Upper lobe of left lung (tissue), 6 donors: ENCODE measurements around the gene DENND1B. TPM values are rescaled to one million over a fixed set of nuclear protein-coding genes. Genes with fewer than 3 reads are reported as not detected.
"Not testable (repeated sequence)": the region's sequence is repeated elsewhere in the genome, so short reads cannot be mapped to it uniquely, and the experiment has no call there.

Experiments
- ATAC-seq, 2 donors: fragments of 200-7000 bp; cut with Tn5 transposase; one replicate each; pipeline ENCODE4 v1.9.1; 2022; ENCODE audit warnings: mild to moderate bottlenecking in 2 of 2, moderate library complexity in 2 of 2; ENCODE audit not compliant: low FRiP score in 2 of 2
- DNase-seq, 2 donors: peaks; one replicate each; pipeline ENCODE4 v3.0.0-alpha.2; 2019 to 2020
- H3K27ac ChIP-seq, 4 donors: fragments of 200-600 bp; sonication (generic); one replicate each; pipeline ENCODE4 v1.5.1; 2016 to 2019
- H3K27me3 ChIP-seq, 4 donors: fragments of 200-600 bp; sonication (generic); one replicate each; pipeline ENCODE4 v1.5.1; 2017 to 2019
- H3K36me3 ChIP-seq, 4 donors: fragments of 200-600 bp; sonication (generic); one replicate each; pipeline ENCODE4 v1.5.1; 2016 to 2019
- H3K4me1 ChIP-seq, 4 donors: fragments of 200-600 bp; sonication (generic); one replicate each; pipeline ENCODE4 v1.5.1; 2018 to 2019
- H3K4me3 ChIP-seq, 4 donors: fragments of 200-600 bp; sonication (generic); one replicate each; pipeline ENCODE4 v1.5.1; 2017 to 2019; ENCODE audit warnings: mild to moderate bottlenecking in 2 of 4, moderate library complexity in 1 of 4
- H3K9me3 ChIP-seq, 4 donors: fragments of 200-600 bp; sonication (generic); one replicate each; pipeline ENCODE4 v1.5.1; 2018 to 2019
- CTCF ChIP-seq, 6 experiments: fragments of 450-650 bp in 4 of 6; fragments of 200-600 bp in 2 of 6; sonication (generic) in 2 of 6; IDR thresholded peaks; one replicate each; pipeline ENCODE4 v1.5.1; 2016 to 2019; ENCODE audit warnings: antibody characterized with exemption in 6 of 6
- EP300 ChIP-seq, 4 donors: sonication (generic); formaldehyde crosslinking; IDR thresholded peaks; one replicate each; pipeline ENCODE4 v1.5.1; 2017; ENCODE audit warnings: antibody characterized with exemption in 4 of 4, control low read depth in 2 of 4
- POLR2A ChIP-seq, 4 donors: fragments of 450-650 bp; IDR thresholded peaks; one replicate each; pipeline ENCODE4 v1.5.1; 2016 to 2017; ENCODE audit warnings: antibody characterized with exemption in 4 of 4, mild to moderate bottlenecking in 2 of 4
- POLR2AphosphoS5 ChIP-seq, 2 donors: sonication (generic); formaldehyde crosslinking; IDR thresholded peaks; one replicate each; pipeline ENCODE4 v1.5.1; 2017; ENCODE audit warnings: antibody characterized with exemption in 2 of 2
- WGBS, 2 donors: methylation state at CpG; one replicate each; pipeline ENCODE4 v1.1.5; 2017 to 2018; 5-methylcytosine and 5-hydroxymethylcytosine counted together
- total RNA-seq, 6 donors: library from RNA; depleted of rRNA in 4 of 6; stranded (reverse); fragments of >200 nt in 4 of 6; gene quantifications; one replicate each; pipeline versions ENCODE4 v1.1.0 to v1.2.1, GENCODE V29; 2016 to 2021
- donor health status: DM: no; HTN: no; CAD: no; lungs with moderate emphysema.
- donor health status: DM: no; HTN: yes; CAD: no; lungs with severe emphysema.

Gene DENND1B
- total RNA-seq, 6 donors from 2014 or later, result 14.9 to 39.1 (median 21.0) TPM

- ATAC-seq (no peak), DNase-seq (no peak)
- Histone ChIP-seq H3K4me1 (no peaks in the 10 kb centered on the region), H3K36me3 (no peaks in the 10 kb centered on the region), H3K4me3 (no peak overlapping the region), H3K27me3 (no peaks in the 10 kb centered on the region), H3K27ac (no peak overlapping the region), H3K9me3 (no peaks in the 10 kb centered on the region)
- TF ChIP-seq POLR2A (IDR thresholded peaks at IDR 0.05), result no peak
- TF ChIP-seq CTCF (IDR thresholded peaks at IDR 0.05), result peak in 2 of 6 experiments; percentile 8 to 17
- WGBS, 2 donors, result 93 to 100% methylated on average over 1 of the region's 1 CpG
Observed at GRCh38 chr1:197519741-197520334, 255.4 kb downstream of the DENND1B start.

- no peak for ATAC-seq
- peaks cover 0 to 9% (median under 1%) of the 10 kb centered on the region in 4 donors for H3K36me3 ChIP-seq
- no peaks in the 10 kb centered on the region for H3K4me1 ChIP-seq
- no peak for DNase-seq
- 55 to 58% methylated on average over 1 of the region's 1 CpG for WGBS, 2 donors
- TF ChIP-seq POLR2A (IDR thresholded peaks at IDR 0.05), result no peak
- TF ChIP-seq EP300 (IDR thresholded peaks at IDR 0.05), result no peak
- TF ChIP-seq CTCF (IDR thresholded peaks at IDR 0.05), result no peak
- no peak for TF ChIP-seq POLR2AphosphoS5 (IDR thresholded peaks at IDR 0.05)
- H3K27ac ChIP-seq, result no peak overlapping the region
- no peak overlapping the region for H3K4me3 ChIP-seq
- no peaks in the 10 kb centered on the region for H3K9me3 ChIP-seq
- no peaks in the 10 kb centered on the region for H3K27me3 ChIP-seq
Observed at GRCh38 chr1:197515421-197515820, 259.9 kb downstream of the DENND1B start.

- H3K27me3 ChIP-seq, result no peaks in the 10 kb centered on the region
- TF ChIP-seq POLR2A (IDR thresholded peaks at IDR 0.05), result no peak
- TF ChIP-seq CTCF (IDR thresholded peaks at IDR 0.05), result no peak
- TF ChIP-seq POLR2AphosphoS5 (IDR thresholded peaks at IDR 0.05), result no peak
- TF ChIP-seq EP300 (IDR thresholded peaks at IDR 0.05), result no peak
- DNase-seq (no peak), ATAC-seq (no peak)
- H3K36me3 ChIP-seq, result peaks cover 0 to 18% (median 3%) of the 10 kb centered on the region in 4 donors
- no peak overlapping the region for H3K27ac ChIP-seq
- 85% methylated on average over 4 of the region's 4 CpGs for WGBS, 2 donors
- no peaks in the 10 kb centered on the region for H3K4me1 ChIP-seq
- H3K4me3 ChIP-seq, result no peak overlapping the region
- no peaks in the 10 kb centered on the region for H3K9me3 ChIP-seq
Observed at GRCh38 chr1:197510691-197511378, 264.4 kb downstream of the DENND1B start.

- Histone ChIP-seq H3K27ac (no peak overlapping the region), H3K4me3 (no peak overlapping the region), H3K36me3 (no peaks in the 10 kb centered on the region), H3K27me3 (no peaks in the 10 kb centered on the region), H3K4me1 (no peaks in the 10 kb centered on the region), H3K9me3 (no peaks in the 10 kb centered on the region)
- DNase-seq, result no peak
- WGBS, 2 donors, result 67 to 86% methylated on average over 3 to 10 of the region's 10 CpGs
- ATAC-seq, result no peak
- no peak for TF ChIP-seq POLR2A (IDR thresholded peaks at IDR 0.05)
- TF ChIP-seq CTCF (IDR thresholded peaks at IDR 0.05), result no peak
- TF ChIP-seq EP300 (IDR thresholded peaks at IDR 0.05), result no peak
- no peak for TF ChIP-seq POLR2AphosphoS5 (IDR thresholded peaks at IDR 0.05)
Observed at GRCh38 chr1:197496722-197497121, 278.6 kb downstream of the DENND1B start.

GRCh38 chr1:197491505-197491904, 283.8 kb downstream of the DENND1B start:
- not testable (repeated sequence) for H3K36me3 ChIP-seq, H3K9me3 ChIP-seq, H3K27me3 ChIP-seq

More at GRCh38 chr1:197491505-197491904, 283.8 kb downstream of the DENND1B start:
- not testable (repeated sequence) for H3K27ac ChIP-seq, ATAC-seq, DNase-seq, H3K4me1 ChIP-seq, H3K4me3 ChIP-seq
- 88 to 91% methylated on average over 1 of the region's 1 CpG for WGBS, 2 donors
